ENCODE measurements around the gene ACVR1. TPM values are rescaled to one million over a fixed set of nuclear protein-coding genes. Genes with fewer than 3 reads are reported as not detected.

ACVR1 gene
- total and polyA plus RNA-seq, 2 of the 13 experiments (the other 11 are each of a cell fraction or from before 2014, with no cell fraction given): 2.3 to 5.4 TPM

GRCh38 chr2:157876066-157876785, at the start of gene ACVR1 (continued):
- TF ChIP-seq ZNF672 (CRISPR knock-in tag; IDR thresholded peaks at IDR 0.05) (no peak), CENPT (CRISPR knock-in tag; IDR thresholded peaks at IDR 0.05; ENCODE audit: low read depth) (no peak), KDM2A (CRISPR knock-in tag; IDR thresholded peaks at IDR 0.05; ENCODE audit: borderline replicate concordance, low read depth) (peak; percentile 93), ZMYM4 (CRISPR knock-in tag; IDR thresholded peaks at IDR 0.05) (peak; percentile 64), ONECUT2 (CRISPR knock-in tag; IDR thresholded peaks at IDR 0.05) (no peak), HMGXB3 (CRISPR knock-in tag; IDR thresholded peaks at IDR 0.05; ENCODE audit: borderline replicate concordance) (0 out of 2 replicates have a peak, but pooled peaks have one; percentile 34), ZNF205 (CRISPR knock-in tag; IDR thresholded peaks at IDR 0.05) (peak; percentile 69; the same call in 1 of the 2 replicates), ZNF607 (CRISPR knock-in tag; IDR thresholded peaks at IDR 0.05; ENCODE audit: borderline replicate concordance) (0 out of 2 replicates have a peak, but pooled peaks have one; percentile 26), SP2 (CRISPR knock-in tag; IDR thresholded peaks at IDR 0.05) (peak; percentile 69), ZGPAT (CRISPR knock-in tag; IDR thresholded peaks at IDR 0.05) (peak; percentile 64; the same call in 1 of the 2 replicates), SOX6 (IDR thresholded peaks at IDR 0.05) (no peak), SOX6 (CRISPR knock-in tag; IDR thresholded peaks at IDR 0.05) (peak; percentile 50), ZNF572 (CRISPR knock-in tag; IDR thresholded peaks at IDR 0.05) (no peak), ZNF615 (CRISPR knock-in tag; IDR thresholded peaks at IDR 0.05; ENCODE audit: borderline replicate concordance) (no peak), ZNF556 (CRISPR knock-in tag; IDR thresholded peaks at IDR 0.05; ENCODE audit: borderline replicate concordance) (peak; percentile 19; the same call in 1 of the 2 replicates), TGIF2 (CRISPR knock-in tag; IDR thresholded peaks at IDR 0.05) (peak; percentile 61; the same call in 1 of the 2 replicates), SNAPC2 (CRISPR knock-in tag; IDR thresholded peaks at IDR 0.05) (0 out of 2 replicates have a peak, but pooled peaks have one; percentile 42), SMAD3 (CRISPR knock-in tag; IDR thresholded peaks at IDR 0.05) (no peak), ZNF772 (CRISPR knock-in tag; IDR thresholded peaks at IDR 0.05) (0 out of 2 replicates have a peak, but pooled peaks have one; percentile 57), E2F1 (CRISPR knock-in tag; IDR thresholded peaks at IDR 0.05) (0 out of 2 replicates have a peak, but pooled peaks have one; percentile 35)
- TF ChIP-seq, protein P1, sequence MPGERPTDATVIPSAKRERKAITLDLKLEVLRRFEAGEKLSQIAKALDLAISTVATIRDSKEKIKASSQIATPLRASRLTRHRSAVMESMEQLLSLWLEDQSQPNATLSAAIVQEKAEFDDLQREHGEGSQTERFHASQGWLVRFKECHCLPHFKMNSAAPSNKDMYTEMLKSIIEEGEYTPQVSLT (CRISPR knock-in tag; IDR thresholded peaks at IDR 0.05; ENCODE audit: borderline replicate concordance, low read depth): no peak
- TF ChIP-seq, protein P2, sequence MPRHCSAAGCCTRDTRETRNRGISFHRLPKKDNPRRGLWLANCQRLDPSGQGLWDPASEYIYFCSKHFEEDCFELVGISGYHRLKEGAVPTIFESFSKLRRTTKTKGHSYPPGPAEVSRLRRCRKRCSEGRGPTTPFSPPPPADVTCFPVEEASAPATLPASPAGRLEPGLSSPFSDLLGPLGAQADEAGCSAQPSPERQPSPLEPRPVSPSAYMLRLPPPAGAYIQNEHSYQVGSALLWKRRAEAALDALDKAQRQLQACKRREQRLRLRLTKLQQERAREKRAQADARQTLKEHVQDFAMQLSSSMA (CRISPR knock-in tag; IDR thresholded peaks at IDR 0.05): no peak
